HEK293 (cell line): Measurements from ENCODE around the gene TMEM141.

ENCODE experiments used
- EGR2 ChIP-seq: fragments of 450-650 bp; formaldehyde crosslinking; IDR thresholded peaks from 2 replicates; pipeline ENCODE4 v1.5.1; 2016; ENCODE audit warnings: low read depth, missing biosample characterization, missing genetic modification characterization
- FEZF1 ChIP-seq: fragments of 450-650 bp; formaldehyde crosslinking; IDR thresholded peaks from 2 replicates; pipeline ENCODE4 v1.5.1; 2016; ENCODE audit warnings: missing biosample characterization, missing genetic modification characterization
- GLIS1 ChIP-seq: fragments of 450-650 bp; formaldehyde crosslinking; IDR thresholded peaks from 2 replicates; pipeline ENCODE4 v1.5.1; 2016; ENCODE audit warnings: missing biosample characterization, missing genetic modification characterization
- HOXD13 ChIP-seq: sonication (generic); formaldehyde crosslinking; IDR thresholded peaks from 2 replicates; pipeline ENCODE4 v1.8.0; 2022; ENCODE audit warnings: missing genetic modification reagents, borderline replicate concordance
- IKZF3 ChIP-seq: fragments of 450-650 bp; IDR thresholded peaks from 2 replicates; pipeline ENCODE4 v1.5.0; 2018; ENCODE audit warnings: missing biosample characterization, mild to moderate bottlenecking, missing genetic modification characterization, moderate library complexity
- KLF1 ChIP-seq: fragments of 450-650 bp; formaldehyde crosslinking; IDR thresholded peaks from 2 replicates; pipeline ENCODE4 v1.5.1; 2016; ENCODE audit warnings: missing biosample characterization, missing genetic modification characterization
- KLF10 ChIP-seq: fragments of 450-650 bp; IDR thresholded peaks from 2 replicates; pipeline ENCODE4 v1.5.1; 2018; ENCODE audit warnings: missing biosample characterization, mild to moderate bottlenecking, missing genetic modification characterization
- KLF8 ChIP-seq: fragments of 450-650 bp; formaldehyde crosslinking; IDR thresholded peaks from 2 replicates; pipeline ENCODE4 v1.5.1; 2016; ENCODE audit warnings: missing biosample characterization, missing genetic modification characterization
- OVOL3 ChIP-seq: fragments of 450-650 bp; formaldehyde crosslinking; IDR thresholded peaks from 2 replicates; pipeline ENCODE4 v1.5.1; 2016; ENCODE audit warnings: missing biosample characterization, missing genetic modification characterization
- PATZ1 ChIP-seq: fragments of 450-650 bp; formaldehyde crosslinking; IDR thresholded peaks from 2 replicates; pipeline ENCODE4 v1.5.1; 2016; ENCODE audit warnings: missing biosample characterization, missing genetic modification characterization
- RBAK ChIP-seq: fragments of 450-650 bp; formaldehyde crosslinking; IDR thresholded peaks from 2 replicates; pipeline ENCODE4 v1.5.1; 2016; ENCODE audit warnings: missing biosample characterization, missing genetic modification characterization
- SCRT2 ChIP-seq: fragments of 450-650 bp; formaldehyde crosslinking; IDR thresholded peaks from 2 replicates; pipeline ENCODE4 v1.5.1; 2016; ENCODE audit warnings: missing biosample characterization, missing genetic modification characterization
- YY1 ChIP-seq: fragments of 450-650 bp; formaldehyde crosslinking; IDR thresholded peaks from 2 replicates; pipeline ENCODE4 v1.5.1; 2018; ENCODE audit warnings: missing biosample characterization, missing genetic modification characterization
- YY2 ChIP-seq: fragments of 450-650 bp; formaldehyde crosslinking; IDR thresholded peaks from 2 replicates; pipeline ENCODE4 v1.5.1; 2016; ENCODE audit warnings: missing biosample characterization, missing genetic modification characterization
- ZBTB44 ChIP-seq: fragments of 450-650 bp; IDR thresholded peaks from 2 replicates; pipeline ENCODE4 v1.5.1; 2018; ENCODE audit warnings: missing biosample characterization, mild to moderate bottlenecking, missing genetic modification characterization
- ZBTB7A ChIP-seq: fragments of 450-650 bp; formaldehyde crosslinking; IDR thresholded peaks from 2 replicates; pipeline ENCODE4 v1.5.1; 2016; ENCODE audit warnings: low read depth, missing biosample characterization, missing genetic modification characterization
- ZIC2 ChIP-seq: fragments of 450-650 bp; formaldehyde crosslinking; IDR thresholded peaks from 2 replicates; pipeline ENCODE4 v1.5.1; 2016; ENCODE audit warnings: missing biosample characterization, missing genetic modification characterization
- ZNF133 ChIP-seq: fragments of 450-650 bp; formaldehyde crosslinking; IDR thresholded peaks from 2 replicates; pipeline ENCODE4 v1.5.1; 2016; ENCODE audit warnings: missing biosample characterization, missing genetic modification characterization
- ZNF155 ChIP-seq: fragments of 450-650 bp; formaldehyde crosslinking; IDR thresholded peaks from 2 replicates; pipeline ENCODE4 v1.5.1; 2016; ENCODE audit warnings: missing biosample characterization, missing genetic modification characterization
- ZNF2 ChIP-seq: fragments of 450-650 bp; formaldehyde crosslinking; IDR thresholded peaks from 2 replicates; pipeline ENCODE4 v1.5.1; 2016; ENCODE audit warnings: missing biosample characterization, missing genetic modification characterization
- ZNF292 ChIP-seq: fragments of 450-650 bp; formaldehyde crosslinking; IDR thresholded peaks from 2 replicates; pipeline ENCODE4 v1.5.1; 2016; ENCODE audit warnings: low read depth, missing biosample characterization, missing genetic modification characterization, borderline replicate concordance
- ZNF302 ChIP-seq: fragments of 450-650 bp; formaldehyde crosslinking; IDR thresholded peaks from 2 replicates; pipeline ENCODE4 v1.5.1; 2016; ENCODE audit warnings: missing biosample characterization, missing genetic modification characterization, low read depth
- ZNF324 ChIP-seq: fragments of 450-650 bp; formaldehyde crosslinking; IDR thresholded peaks from 2 replicates; pipeline ENCODE4 v1.5.1; 2016; ENCODE audit warnings: missing biosample characterization, missing genetic modification characterization
- ZNF37A ChIP-seq: fragments of 450-650 bp; IDR thresholded peaks from 2 replicates; pipeline ENCODE4 v1.5.1; 2018; ENCODE audit warnings: missing biosample characterization, missing genetic modification characterization
- ZNF423 ChIP-seq: fragments of 450-650 bp; formaldehyde crosslinking; IDR thresholded peaks from 2 replicates; pipeline ENCODE4 v1.5.1; 2016; ENCODE audit warnings: missing biosample characterization, missing genetic modification characterization
- ZNF433 ChIP-seq: fragments of 450-650 bp; formaldehyde crosslinking; IDR thresholded peaks from 2 replicates; pipeline ENCODE4 v1.5.1; 2016; ENCODE audit warnings: missing biosample characterization, missing genetic modification characterization, low read depth
- ZNF561 ChIP-seq: fragments of 450-650 bp; IDR thresholded peaks from 2 replicates; pipeline ENCODE4 v1.5.1; 2018; ENCODE audit warnings: missing biosample characterization, missing genetic modification characterization, borderline replicate concordance
- ZNF776 ChIP-seq: fragments of 450-650 bp; formaldehyde crosslinking; IDR thresholded peaks from 2 replicates; pipeline ENCODE4 v1.5.0; 2017; ENCODE audit warnings: missing biosample characterization, missing genetic modification characterization, borderline replicate concordance
- ZNF777 ChIP-seq: fragments of 450-650 bp; formaldehyde crosslinking; IDR thresholded peaks from 2 replicates; pipeline ENCODE4 v1.5.1; 2017; ENCODE audit warnings: missing biosample characterization, missing genetic modification characterization, borderline replicate concordance
- ZNF792 ChIP-seq: fragments of 450-650 bp; formaldehyde crosslinking; IDR thresholded peaks from 2 replicates; pipeline ENCODE4 v1.5.1; 2016; ENCODE audit warnings: missing biosample characterization, missing genetic modification characterization
- ZXDB ChIP-seq: fragments of 450-650 bp; formaldehyde crosslinking; IDR thresholded peaks from 2 replicates; pipeline ENCODE4 v1.5.1; 2016; ENCODE audit warnings: missing biosample characterization, missing genetic modification characterization
- TF ChIP-seq, protein P1 (sequence below): fragments of 450-650 bp; formaldehyde crosslinking; IDR thresholded peaks from 2 replicates; pipeline ENCODE4 v1.5.1; 2016; ENCODE audit warnings: missing biosample characterization, missing genetic modification characterization, low read depth
- TF ChIP-seq, protein P2 (sequence below): fragments of 450-650 bp; formaldehyde crosslinking; IDR thresholded peaks from 2 replicates; pipeline ENCODE4 v1.5.1; 2016; ENCODE audit warnings: missing biosample characterization, missing genetic modification characterization
- TF ChIP-seq, protein P3 (sequence below): fragments of 450-650 bp; formaldehyde crosslinking; optimal IDR thresholded peaks from 2 replicates; pipeline ENCODE3; 2016; ENCODE audit warnings: missing biosample characterization, mild to moderate bottlenecking, missing genetic modification characterization

The TMEM141 gene

GRCh38 chr9:136840140-136840876 is 49.2 kb downstream of the TMEM141 start (continued):
- TF ChIP-seq ZBTB7A (tag by site-specific recombination) (no peak), ZNF133 (tag by site-specific recombination) (no peak), ZNF2 (peak; percentile 18; the same call in 1 of the 2 replicates), FEZF1 (tag by site-specific recombination) (no peak), KLF1 (peak; percentile 77), ZXDB (tag by site-specific recombination) (no peak), GLIS1 (tag by site-specific recombination) (peak; percentile 20; the same call in 1 of the 2 replicates), ZNF155 (tag by site-specific recombination) (no peak), ZIC2 (tag by site-specific recombination) (peak; percentile 86), KLF8 (peak; percentile 48; the same call in 1 of the 2 replicates), ZNF777 (no peak), ZNF561 (no peak), ZNF292 (tag by site-specific recombination) (no peak), YY1 (no peak), ZNF433 (tag by site-specific recombination) (no peak), YY2 (tag by site-specific recombination) (no peak), ZNF37A (tag by site-specific recombination) (no peak), RBAK (tag by site-specific recombination) (no peak), ZNF423 (tag by site-specific recombination) (no peak), OVOL3 (tag by site-specific recombination) (no peak), KLF10 (peak; percentile 61), ZNF324 (tag by site-specific recombination) (no peak), IKZF3 (tag by site-specific recombination) (no peak), ZBTB44 (no peak), ZNF302 (tag by site-specific recombination) (no peak), EGR2 (peak; percentile 64), PATZ1 (peak; percentile 38), HOXD13 (CRISPR knock-in tag) (no peak), SCRT2 (tag by site-specific recombination) (no peak), ZNF776 (no peak), ZNF792 (tag by site-specific recombination) (no peak)
- TF ChIP-seq, protein P1, sequence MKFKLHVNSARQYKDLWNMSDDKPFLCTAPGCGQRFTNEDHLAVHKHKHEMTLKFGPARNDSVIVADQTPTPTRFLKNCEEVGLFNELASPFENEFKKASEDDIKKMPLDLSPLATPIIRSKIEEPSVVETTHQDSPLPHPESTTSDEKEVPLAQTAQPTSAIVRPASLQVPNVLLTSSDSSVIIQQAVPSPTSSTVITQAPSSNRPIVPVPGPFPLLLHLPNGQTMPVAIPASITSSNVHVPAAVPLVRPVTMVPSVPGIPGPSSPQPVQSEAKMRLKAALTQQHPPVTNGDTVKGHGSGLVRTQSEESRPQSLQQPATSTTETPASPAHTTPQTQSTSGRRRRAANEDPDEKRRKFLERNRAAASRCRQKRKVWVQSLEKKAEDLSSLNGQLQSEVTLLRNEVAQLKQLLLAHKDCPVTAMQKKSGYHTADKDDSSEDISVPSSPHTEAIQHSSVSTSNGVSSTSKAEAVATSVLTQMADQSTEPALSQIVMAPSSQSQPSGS (tag by site-specific recombination): no peak
- TF ChIP-seq, protein P2, sequence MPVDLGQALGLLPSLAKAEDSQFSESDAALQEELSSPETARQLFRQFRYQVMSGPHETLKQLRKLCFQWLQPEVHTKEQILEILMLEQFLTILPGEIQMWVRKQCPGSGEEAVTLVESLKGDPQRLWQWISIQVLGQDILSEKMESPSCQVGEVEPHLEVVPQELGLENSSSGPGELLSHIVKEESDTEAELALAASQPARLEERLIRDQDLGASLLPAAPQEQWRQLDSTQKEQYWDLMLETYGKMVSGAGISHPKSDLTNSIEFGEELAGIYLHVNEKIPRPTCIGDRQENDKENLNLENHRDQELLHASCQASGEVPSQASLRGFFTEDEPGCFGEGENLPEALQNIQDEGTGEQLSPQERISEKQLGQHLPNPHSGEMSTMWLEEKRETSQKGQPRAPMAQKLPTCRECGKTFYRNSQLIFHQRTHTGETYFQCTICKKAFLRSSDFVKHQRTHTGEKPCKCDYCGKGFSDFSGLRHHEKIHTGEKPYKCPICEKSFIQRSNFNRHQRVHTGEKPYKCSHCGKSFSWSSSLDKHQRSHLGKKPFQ (tag by site-specific recombination): no peak
- TF ChIP-seq, protein P3, sequence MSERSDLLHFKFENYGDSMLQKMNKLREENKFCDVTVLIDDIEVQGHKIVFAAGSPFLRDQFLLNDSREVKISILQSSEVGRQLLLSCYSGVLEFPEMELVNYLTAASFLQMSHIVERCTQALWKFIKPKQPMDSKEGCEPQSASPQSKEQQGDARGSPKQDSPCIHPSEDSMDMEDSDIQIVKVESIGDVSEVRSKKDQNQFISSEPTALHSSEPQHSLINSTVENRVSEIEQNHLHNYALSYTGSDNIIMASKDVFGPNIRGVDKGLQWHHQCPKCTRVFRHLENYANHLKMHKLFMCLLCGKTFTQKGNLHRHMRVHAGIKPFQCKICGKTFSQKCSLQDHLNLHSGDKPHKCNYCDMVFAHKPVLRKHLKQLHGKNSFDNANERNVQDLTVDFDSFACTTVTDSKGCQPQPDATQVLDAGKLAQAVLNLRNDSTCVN (tag by site-specific recombination): no peak
